OCI-LY3 (cell line): Measurements from ENCODE around the gene CA12.
"Not testable (repeated sequence)": the region's sequence is repeated elsewhere in the genome, so short reads cannot be mapped to it uniquely, and the experiment has no call there.

Experiments
- H2AFZ ChIP-seq: fragments of 200-600, 300-600 bp; shearing (Covaris generic); 2 replicates; pipeline ENCODE4 v1.6.0; 2014; ENCODE audit warnings: antibody characterized with exemption, low read depth, low read length
- H3K27ac ChIP-seq: fragments of 200-600, 300-600 bp; sonication (generic); 2 replicates; pipeline ENCODE4 v1.5.1; 2014; ENCODE audit warnings: mild to moderate bottlenecking, low read length, moderate library complexity, mixed read lengths
- H3K27me3 ChIP-seq: fragments of 200-600, 300-600 bp; sonication (generic); 2 replicates; pipeline ENCODE4 v1.6.1; 2014; ENCODE audit warnings: low read depth, low read length, mixed read lengths
- H3K36me3 ChIP-seq: fragments of 200-600, 300-600 bp; sonication (generic); replicated peaks from 2 replicates; pipeline ENCODE3; 2014; ENCODE audit warnings: low read depth, low read length, mixed read lengths
- H3K4me1 ChIP-seq: fragments of 300-600, 200-600 bp; sonication (generic); 2 replicates; pipeline ENCODE4 v1.6.1; 2014; ENCODE audit warnings: low read length, mixed read lengths
- H3K4me2 ChIP-seq: fragments of 200-600, 300-600 bp; sonication (generic); 2 replicates; pipeline ENCODE4 v1.6.1; 2014; ENCODE audit warnings: low read length, mixed read lengths
- H3K4me3 ChIP-seq: fragments of 300-600, 200-600 bp; sonication (generic); 2 replicates; pipeline ENCODE4 v1.5.1; 2014; ENCODE audit warnings: antibody characterized with exemption, mild to moderate bottlenecking, low read length, moderate library complexity
- H3K79me2 ChIP-seq: fragments of 300-600, 200-600 bp; shearing (Covaris generic); 2 replicates; pipeline ENCODE4 v1.6.1; 2014; ENCODE audit warnings: mild to moderate bottlenecking, low read length, mixed read lengths
- H3K9ac ChIP-seq: fragments of 300-600, 200-600 bp; shearing (Covaris generic); 2 replicates; pipeline ENCODE4 v1.6.0; 2014; ENCODE audit warnings: mild to moderate bottlenecking, low read length, moderate library complexity
- H3K9me3 ChIP-seq: fragments of 200-600, 300-600 bp; shearing (Covaris generic); 2 replicates; pipeline ENCODE4 v1.6.1; 2014; ENCODE audit warnings: low read length, mixed read lengths; ENCODE audit not compliant: insufficient read depth
- H4K20me1 ChIP-seq: fragments of 200-600, 300-600 bp; sonication (generic); 2 replicates; pipeline ENCODE4 v1.6.1; 2016; ENCODE audit warnings: low read length, mixed read lengths; ENCODE audit not compliant: insufficient read depth
- CTCF ChIP-seq: fragments of 200-600, 300-600 bp; sonication (generic); IDR thresholded peaks from 2 replicates; pipeline ENCODE4 v1.5.1; 2014; ENCODE audit warnings: antibody characterized with exemption, low read length, low read depth
- EZH2phosphoT487 ChIP-seq: fragments of 200-600 bp; shearing (Covaris generic); IDR thresholded peaks from 2 replicates; pipeline ENCODE4 v1.6.1; 2018; ENCODE audit warnings: antibody characterized with exemption, mixed run types, low read depth

The CA12 gene

GRCh38 chr15:63322541-63322940 is 59.1 kb downstream of the CA12 start:
- H3K79me2 ChIP-seq, result no peaks in the 10 kb centered on the region
- H3K9ac ChIP-seq, result no peak overlapping the region
- H3K9me3 ChIP-seq, result no peaks in the 10 kb centered on the region
- no peaks in the 10 kb centered on the region for H3K27me3 ChIP-seq
- H4K20me1 ChIP-seq, result no peaks in the 10 kb centered on the region
- H3K36me3 ChIP-seq, result no peaks in the 10 kb centered on the region
- no peak overlapping the region for H3K4me2 ChIP-seq
- peaks cover 14% of the 10 kb centered on the region for H3K4me1 ChIP-seq
- no peak overlapping the region for H2AFZ ChIP-seq
- no peak overlapping the region for H3K4me3 ChIP-seq
- TF ChIP-seq CTCF (no peak), EZH2phosphoT487 (no peak)
- no peak overlapping the region for H3K27ac ChIP-seq

- H2AFZ ChIP-seq, result no peak overlapping the region
- no peak overlapping the region for H3K27ac ChIP-seq
- no peaks in the 10 kb centered on the region for H3K79me2 ChIP-seq
- H3K4me1 ChIP-seq, result peaks cover 14% of the 10 kb centered on the region
- H3K36me3 ChIP-seq, result no peaks in the 10 kb centered on the region
- H3K4me2 ChIP-seq, result no peak overlapping the region
- no peak overlapping the region for H3K9ac ChIP-seq
- TF ChIP-seq CTCF, result no peak
- no peak for TF ChIP-seq EZH2phosphoT487
- no peaks in the 10 kb centered on the region for H3K9me3 ChIP-seq
- H3K4me3 ChIP-seq, result no peak overlapping the region
- no peaks in the 10 kb centered on the region for H3K27me3 ChIP-seq
- H4K20me1 ChIP-seq, result no peaks in the 10 kb centered on the region
These were observed 60.2 kb downstream of the CA12 start for GRCh38 chr15:63321462-63321861.

- H3K9me3 ChIP-seq, H3K27ac ChIP-seq, H3K36me3 ChIP-seq, H4K20me1 ChIP-seq, H2AFZ ChIP-seq, H3K9ac ChIP-seq, H3K4me2 ChIP-seq, H3K79me2 ChIP-seq, H3K27me3 ChIP-seq, H3K4me3 ChIP-seq: not testable (repeated sequence)
- peaks cover 14% of the 10 kb centered on the region for H3K4me1 ChIP-seq
These were observed 60.7 kb downstream of the CA12 start for GRCh38 chr15:63320981-63321380.

- not testable (repeated sequence) for H3K27ac ChIP-seq, H2AFZ ChIP-seq, H3K36me3 ChIP-seq, H3K4me2 ChIP-seq, H3K9ac ChIP-seq, H4K20me1 ChIP-seq, H3K9me3 ChIP-seq, H3K79me2 ChIP-seq, H3K27me3 ChIP-seq, H3K4me3 ChIP-seq
- peaks cover 14% of the 10 kb centered on the region for H3K4me1 ChIP-seq
These were observed 61.2 kb downstream of the CA12 start for GRCh38 chr15:63320446-63320845.

DNA sequence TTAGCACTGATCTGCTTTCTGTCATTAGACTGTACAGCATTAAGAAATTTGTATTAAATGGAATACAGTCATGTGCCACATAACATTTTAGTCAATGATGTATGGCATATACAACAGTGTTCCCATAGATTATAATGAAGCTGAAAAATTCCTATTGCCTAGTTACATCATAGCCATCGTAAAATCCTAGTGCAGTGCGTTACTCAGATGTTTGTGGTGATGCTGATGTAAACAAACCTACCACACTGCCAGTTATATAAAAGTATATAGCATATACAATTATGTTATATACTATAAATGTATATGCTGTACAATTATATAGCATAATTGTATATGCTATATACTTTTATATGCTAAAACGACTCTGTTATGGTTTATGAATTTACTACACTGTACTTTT is 62.6 kb downstream of the CA12 start:
- no peak overlapping the region for H3K4me3 ChIP-seq
- 0 out of 2 replicates have a peak, but pooled peaks cover 3% of the 10 kb centered on the region for H3K4me1 ChIP-seq
- no peak overlapping the region for H3K9ac ChIP-seq
- no peaks in the 10 kb centered on the region for H3K79me2 ChIP-seq
- no peaks in the 10 kb centered on the region for H3K9me3 ChIP-seq
- H3K27ac ChIP-seq, result no peak overlapping the region
- H3K4me2 ChIP-seq, result no peak overlapping the region
- H3K36me3 ChIP-seq, result no peaks in the 10 kb centered on the region
- 0 out of 2 replicates have a peak, but pooled peaks cover 3% of the 10 kb centered on the region for H3K27me3 ChIP-seq
- no peak for TF ChIP-seq CTCF
- no peak for TF ChIP-seq EZH2phosphoT487
- H4K20me1 ChIP-seq, result no peaks in the 10 kb centered on the region
- no peak overlapping the region for H2AFZ ChIP-seq
